Measurements from ENCODE around the gene EFCAB8.

DNA sequence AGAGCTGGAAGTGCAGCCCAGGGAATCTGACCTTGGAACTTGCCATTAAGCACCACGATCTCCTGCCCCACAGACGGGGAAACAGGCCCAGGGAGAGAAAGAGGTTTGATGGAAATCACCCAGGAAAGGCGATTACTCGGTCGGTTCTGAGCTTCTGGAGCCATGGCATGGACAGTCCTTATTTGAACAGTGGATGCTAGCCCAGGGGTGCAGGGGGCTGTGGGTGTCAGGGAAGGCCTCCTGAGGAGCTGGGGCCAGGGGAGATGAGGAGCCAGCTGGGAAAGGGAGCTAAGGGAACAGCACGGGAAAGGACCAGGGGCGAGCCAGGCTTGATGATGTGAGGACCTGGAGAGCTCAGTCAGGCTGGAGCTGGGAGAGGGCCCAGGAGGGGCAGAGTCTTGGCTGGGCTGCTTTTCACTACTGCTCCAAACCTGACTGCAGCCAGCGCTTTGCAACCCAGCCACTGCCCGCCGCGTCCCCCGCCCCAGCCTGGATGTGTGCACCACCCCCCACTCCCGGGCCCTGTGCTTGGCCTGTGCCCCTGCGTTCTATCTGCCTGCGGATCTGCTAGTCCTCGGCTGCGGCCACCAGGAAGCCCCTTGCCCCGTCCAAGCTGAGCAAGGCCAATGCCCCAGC, 127.7 kb downstream of the EFCAB8 start:
- TF ChIP-seq EZH2phosphoT487 (IDR thresholded peaks at IDR 0.05; ENCODE audit: low read length) = no peak
- TF ChIP-seq, protein P1, sequence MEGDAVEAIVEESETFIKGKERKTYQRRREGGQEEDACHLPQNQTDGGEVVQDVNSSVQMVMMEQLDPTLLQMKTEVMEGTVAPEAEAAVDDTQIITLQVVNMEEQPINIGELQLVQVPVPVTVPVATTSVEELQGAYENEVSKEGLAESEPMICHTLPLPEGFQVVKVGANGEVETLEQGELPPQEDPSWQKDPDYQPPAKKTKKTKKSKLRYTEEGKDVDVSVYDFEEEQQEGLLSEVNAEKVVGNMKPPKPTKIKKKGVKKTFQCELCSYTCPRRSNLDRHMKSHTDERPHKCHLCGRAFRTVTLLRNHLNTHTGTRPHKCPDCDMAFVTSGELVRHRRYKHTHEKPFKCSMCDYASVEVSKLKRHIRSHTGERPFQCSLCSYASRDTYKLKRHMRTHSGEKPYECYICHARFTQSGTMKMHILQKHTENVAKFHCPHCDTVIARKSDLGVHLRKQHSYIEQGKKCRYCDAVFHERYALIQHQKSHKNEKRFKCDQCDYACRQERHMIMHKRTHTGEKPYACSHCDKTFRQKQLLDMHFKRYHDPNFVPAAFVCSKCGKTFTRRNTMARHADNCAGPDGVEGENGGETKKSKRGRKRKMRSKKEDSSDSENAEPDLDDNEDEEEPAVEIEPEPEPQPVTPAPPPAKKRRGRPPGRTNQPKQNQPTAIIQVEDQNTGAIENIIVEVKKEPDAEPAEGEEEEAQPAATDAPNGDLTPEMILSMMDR (IDR thresholded peaks at IDR 0.05; ENCODE audit: low read length) = no peak
- no peak for TF ChIP-seq EZH2 (optimal IDR thresholded peaks at IDR 0.05; ENCODE audit: low read depth, low read length)
